HepG2 (cell line): ENCODE data around the gene THOC7. TPM values are rescaled to one million over a fixed set of nuclear protein-coding genes. Genes with fewer than 3 reads are reported as not detected.

Experiments used
- CEBPG ChIP-seq: IDR thresholded peaks from 2 replicates; pipeline ENCODE4 v1.6.1; 2016
- DBP ChIP-seq: sonication (generic); formaldehyde crosslinking; IDR thresholded peaks from 2 replicates; pipeline ENCODE4 v1.4.0; 2020; ENCODE audit warnings: missing genetic modification reagents; ENCODE audit errors: not compliant biosample characterization
- EP300 ChIP-seq, 3 experiments: sonication (generic) in 1 of 3; formaldehyde crosslinking in 1 of 3; IDR thresholded peaks; 2 replicates each; pipeline versions ENCODE4 v1.5.1 to v1.6.1; 2011 to 2020; ENCODE audit warnings: low read depth in 2 of 3, low read length in 2 of 3, borderline replicate concordance in 1 of 3, improper control_type of control experiment in 1 of 3, mild to moderate bottlenecking in 1 of 3, missing genetic modification reagents in 1 of 3, moderate library complexity in 1 of 3
- GATA4 ChIP-seq: sonication (generic); IDR thresholded peaks from 2 replicates; pipeline ENCODE4 v1.6.1; 2016; ENCODE audit warnings: antibody characterized with exemption, low read depth, borderline replicate concordance
- IRX3 ChIP-seq: sonication (generic); formaldehyde crosslinking; IDR thresholded peaks from 2 replicates; pipeline ENCODE4 v1.8.1; 2023; ENCODE audit warnings: mild to moderate bottlenecking, low read depth, missing genetic modification reagents, borderline replicate concordance
- KIAA2018 ChIP-seq: sonication (generic); formaldehyde crosslinking; IDR thresholded peaks from 2 replicates; pipeline ENCODE4 v1.5.0; 2020; ENCODE audit warnings: mild to moderate bottlenecking, missing genetic modification reagents, borderline replicate concordance
- KLF13 ChIP-seq: sonication (generic); formaldehyde crosslinking; IDR thresholded peaks from 2 replicates; pipeline ENCODE4 v1.4.0; 2020; ENCODE audit warnings: mild to moderate bottlenecking, missing genetic modification reagents
- NRL ChIP-seq: sonication (generic); formaldehyde crosslinking; IDR thresholded peaks from 2 replicates; pipeline ENCODE4 v1.5.0; 2020; ENCODE audit warnings: missing genetic modification reagents, mild to moderate bottlenecking, moderate library complexity, borderline replicate concordance
- SALL2 ChIP-seq: sonication (generic); formaldehyde crosslinking; IDR thresholded peaks from 2 replicates; pipeline ENCODE4 v1.8.1; 2023; ENCODE audit warnings: mild to moderate bottlenecking, missing genetic modification reagents, inconsistent platforms
- SPEN ChIP-seq: sonication (generic); formaldehyde crosslinking; IDR thresholded peaks from 2 replicates; pipeline ENCODE4 v1.5.1; 2020; ENCODE audit warnings: low read depth, mild to moderate bottlenecking, missing genetic modification reagents
- TBL1XR1 ChIP-seq: fragments of 150-350 bp; IDR thresholded peaks from 2 replicates; pipeline ENCODE4 v1.6.1; 2014; ENCODE audit warnings: borderline replicate concordance, low read length; ENCODE audit not compliant: partially characterized antibody
- U2AF1 ChIP-seq: fragments of 200-400 bp; formaldehyde crosslinking; optimal IDR thresholded peaks from 2 replicates; pipeline ENCODE3; 2017; ENCODE audit warnings: mild to moderate bottlenecking, low read depth, low read length
- ZNF224 ChIP-seq: sonication (generic); formaldehyde crosslinking; IDR thresholded peaks from 2 replicates; pipeline ENCODE4 v1.5.0; 2020; ENCODE audit warnings: mild to moderate bottlenecking, missing genetic modification reagents
- ZNF282 ChIP-seq: fragments of 450-650 bp; IDR thresholded peaks from 2 replicates; pipeline ENCODE4 v1.6.1; 2018; ENCODE audit not compliant: partially characterized antibody
- ZNF598 ChIP-seq: sonication (generic); formaldehyde crosslinking; IDR thresholded peaks from 2 replicates; pipeline ENCODE4 v1.5.1; 2020; ENCODE audit warnings: mild to moderate bottlenecking, missing genetic modification reagents, borderline replicate concordance
- ZXDC ChIP-seq: sonication (generic); formaldehyde crosslinking; IDR thresholded peaks from 2 replicates; pipeline ENCODE4 v1.5.0; 2020; ENCODE audit warnings: mild to moderate bottlenecking, missing genetic modification reagents
- polyA plus RNA-seq, 8 experiments: library from polyadenylated mRNA; depleted of rRNA in 3 of 8; stranded (reverse) in 7 of 8; unstranded in 1 of 8; fragments of >200 nt; fragmentation: Illumina TruSeq in 4 of 8; extraction: Trizol in 4 of 8; gene quantifications; 2 replicates each; pipeline versions ENCODE4 v1.2.1 to v1.2.3, GENCODE V29; 2011 to 2016; ENCODE audit warnings: low read depth in 4 of 8, missing spikeins in 1 of 8, mixed read lengths in 1 of 8; ENCODE audit not compliant: insufficient read depth in 1 of 8
- total RNA-seq, 5 experiments: library from RNA; depleted of rRNA; stranded (reverse); fragments of >200 nt; fragmentation: Illumina TruSeq; extraction: Trizol; gene quantifications; 2 replicates each; pipeline ENCODE4 v1.2.3, GENCODE V29; 2016; ENCODE audit warnings: low read depth in 1 of 5

THOC7 gene
- total and polyA plus RNA-seq, 2 of the 13 experiments (the other 11 are each of a cell fraction or from before 2014, with no cell fraction given), result 32.8 to 63.5 TPM

- TF ChIP-seq ZNF598 (no peak), KLF13 (CRISPR knock-in tag) (no peak), IRX3 (CRISPR knock-in tag) (no peak), ZXDC (CRISPR knock-in tag) (no peak), ZNF282 (no peak), CEBPG (CRISPR knock-in tag) (no peak), SALL2 (CRISPR knock-in tag) (no peak), ZNF224 (no peak), KIAA2018 (CRISPR knock-in tag) (no peak), U2AF1 (no peak), SPEN (CRISPR knock-in tag) (no peak), DBP (CRISPR knock-in tag) (no peak), EP300 (IDR thresholded peaks at IDR 0.05; ENCODE audit: low read depth in 2 of 2, low read length in 2 of 2) (no peak), EP300 (CRISPR knock-in tag; IDR thresholded peaks at IDR 0.05; ENCODE audit: borderline replicate concordance) (no peak; the same call in 1 of the 2 replicates), NRL (0 out of 2 replicates have a peak, but pooled peaks have one; percentile 60), GATA4 (no peak), TBL1XR1 (no peak)
These were observed 681 bp upstream of the THOC7 start (continued) for GRCh38 chr3:63864008-63864964.
